NCI-H2081 (cell line): ENCODE measurements around the gene LSAMP.
A peak's percentile ranks its signal among the peaks of the same experiment; 100 is the strongest.

ENCODE experiments used
- DNase-seq, 2 experiments: peaks; one replicate each; lab custom pipeline; 2025; lab: John Stamatoyannopoulos, UW

LSAMP gene

GRCh38 chr3:116019254-116019763 is 426.0 kb downstream of the LSAMP start:
- no peak for DNase-seq

- DNase-seq, result no peak
Measured at GRCh38 chr3:116018646-116019045, 426.6 kb downstream of the LSAMP start.

- no peak for DNase-seq
Measured at GRCh38 chr3:116015931-116016330, 429.4 kb downstream of the LSAMP start.

GRCh38 chr3:116007000-116007399 is 438.3 kb downstream of the LSAMP start:
- no peak for DNase-seq

- peak in 1 of 2 experiments; percentile 28 for DNase-seq
Measured at GRCh38 chr3:116005404-116005803, 439.9 kb downstream of the LSAMP start.

- DNase-seq, result no peak
Measured at GRCh38 chr3:116002235-116002634, 443.1 kb downstream of the LSAMP start.

GRCh38 chr3:116001151-116001621 is 444.1 kb downstream of the LSAMP start:
- DNase-seq, result no peak

- no peak for DNase-seq
Measured at GRCh38 chr3:116000311-116000710, 445.0 kb downstream of the LSAMP start.

GRCh38 chr3:115999613-116000012 is 445.7 kb downstream of the LSAMP start:
- DNase-seq, result no peak

- DNase-seq, result no peak
Measured at GRCh38 chr3:115999001-115999585, 446.2 kb downstream of the LSAMP start.

GRCh38 chr3:115996420-115997108 is 448.7 kb downstream of the LSAMP start:
- DNase-seq, result no peak

- DNase-seq, result no peak
Measured at GRCh38 chr3:115990669-115991068, 454.6 kb downstream of the LSAMP start.

GRCh38 chr3:115989684-115990421 is 455.4 kb downstream of the LSAMP start:
- DNase-seq, result no peak

- peak; percentile 37 to 66 for DNase-seq
Measured at GRCh38 chr3:115986555-115987207, 458.6 kb downstream of the LSAMP start.

- no peak for DNase-seq
Measured at GRCh38 chr3:115982629-115983028, 462.7 kb downstream of the LSAMP start.

- DNase-seq, result no peak
Measured at GRCh38 chr3:115982108-115982507, 463.2 kb downstream of the LSAMP start.

- DNase-seq, result no peak
Measured at GRCh38 chr3:115980709-115981108, 464.6 kb downstream of the LSAMP start.

- DNase-seq, result no peak
Measured at GRCh38 chr3:115977866-115978265, 467.4 kb downstream of the LSAMP start.

GRCh38 chr3:115975796-115976195 is 469.5 kb downstream of the LSAMP start:
- DNase-seq, result no peak

- DNase-seq, result no peak
Measured at GRCh38 chr3:115975353-115975752, 469.9 kb downstream of the LSAMP start.

GRCh38 chr3:115974940-115975339 is 470.3 kb downstream of the LSAMP start:
- no peak for DNase-seq

- no peak for DNase-seq
Measured at GRCh38 chr3:115968871-115969270, 476.4 kb downstream of the LSAMP start.
